Astrocyte (in vitro differentiated cells and primary cell): ENCODE data around the gene RNASEL. TPM values are rescaled to one million over a fixed set of nuclear protein-coding genes. Genes with fewer than 3 reads are reported as not detected.

Experiments used
- DNase-seq: peaks from one replicate; pipeline ENCODE4 v3.0.0-alpha.2; 2010; ENCODE audit warnings: low read depth
- FAIRE-seq: peaks from 2 replicates; lab custom pipeline; 2011; peaks lifted over from hg19 to GRCh38; lab: Jason Lieb, UNC
- H2AFZ ChIP-seq: 2 replicates; pipeline ENCODE4 v1.6.0; 2012; ENCODE audit warnings: low read depth, low read length, inconsistent platforms
- H3K27ac ChIP-seq: 2 replicates; pipeline ENCODE4 v1.5.1; 2011; ENCODE audit warnings: low read depth, low read length, inconsistent platforms
- H3K27me3 ChIP-seq: 2 replicates; pipeline ENCODE4 v1.6.0; 2011; ENCODE audit warnings: low read length, inconsistent platforms; ENCODE audit not compliant: insufficient read depth
- H3K36me3 ChIP-seq: 2 replicates; pipeline ENCODE4 v1.5.1; 2011; ENCODE audit warnings: low read length, inconsistent platforms; ENCODE audit not compliant: insufficient read depth
- H3K4me1 ChIP-seq: 2 replicates; pipeline ENCODE4 v1.5.1; 2011; ENCODE audit warnings: low read length, inconsistent platforms; ENCODE audit not compliant: insufficient read depth
- H3K4me2 ChIP-seq: 2 replicates; pipeline ENCODE4 v1.6.0; 2012; ENCODE audit warnings: low read length, inconsistent platforms
- H3K4me3 ChIP-seq: 2 replicates; pipeline ENCODE4 v1.5.1; 2011; ENCODE audit warnings: low read depth, mild to moderate bottlenecking, low read length, inconsistent platforms; ENCODE audit not compliant: insufficient read depth
- H3K79me2 ChIP-seq: 2 replicates; pipeline ENCODE4 v1.6.0; 2012; ENCODE audit warnings: mild to moderate bottlenecking, low read length, inconsistent platforms; ENCODE audit not compliant: insufficient read depth
- H3K9ac ChIP-seq: 2 replicates; pipeline ENCODE4 v1.6.0; 2012; ENCODE audit warnings: mild to moderate bottlenecking, low read length, inconsistent platforms
- H3K9me3 ChIP-seq: 2 replicates; pipeline ENCODE4 v1.5.1; 2012; ENCODE audit warnings: low read depth, mild to moderate bottlenecking, low read length, inconsistent platforms; ENCODE audit not compliant: insufficient read depth
- H4K20me1 ChIP-seq: 2 replicates; pipeline ENCODE4 v1.6.0; 2012; ENCODE audit warnings: low read length, inconsistent platforms; ENCODE audit not compliant: insufficient read depth
- H3K27ac Mint-ChIP-seq: one replicate; pipeline ENCODE4 v1.8.0; 2021; ENCODE audit warnings: mild to moderate bottlenecking, mixed read lengths; ENCODE audit not compliant: unreplicated experiment
- H3K27me3 Mint-ChIP-seq: one replicate; pipeline ENCODE4 v1.8.0; 2021; ENCODE audit warnings: low read depth, mixed read lengths; ENCODE audit not compliant: unreplicated experiment
- H3K36me3 Mint-ChIP-seq: one replicate; pipeline ENCODE4 v1.8.0; 2021; ENCODE audit warnings: low read depth, mixed read lengths; ENCODE audit not compliant: unreplicated experiment
- H3K4me1 Mint-ChIP-seq: one replicate; pipeline ENCODE4 v1.8.0; 2021; ENCODE audit warnings: low read depth, mixed read lengths; ENCODE audit not compliant: unreplicated experiment
- H3K4me3 Mint-ChIP-seq: one replicate; pipeline ENCODE4 v1.8.0; 2021; ENCODE audit warnings: mild to moderate bottlenecking, moderate library complexity, mixed read lengths; ENCODE audit not compliant: unreplicated experiment
- H3K9me3 Mint-ChIP-seq: one replicate; pipeline ENCODE4 v1.8.0; 2021; ENCODE audit warnings: mild to moderate bottlenecking, mixed read lengths; ENCODE audit not compliant: unreplicated experiment
- EZH2 ChIP-seq: IDR thresholded peaks from 2 replicates; pipeline ENCODE4 v1.6.1; 2012; ENCODE audit warnings: mild to moderate bottlenecking, low read length, inconsistent platforms; ENCODE audit not compliant: insufficient read depth
- total RNA-seq: library from RNA; stranded (reverse); gene quantifications from 2 replicates; pipeline ENCODE4 v1.2.1, GENCODE V29; 2021
- TF ChIP-seq, protein P1 (sequence below): IDR thresholded peaks from 2 replicates; pipeline ENCODE4 v1.5.1; 2011; ENCODE audit warnings: low read depth, mild to moderate bottlenecking, inconsistent platforms, low read length, moderate library complexity; ENCODE audit not compliant: insufficient read depth

RNASEL gene
- total RNA-seq, 1 donor from 2014 or later, result 1.8 TPM

DNA sequence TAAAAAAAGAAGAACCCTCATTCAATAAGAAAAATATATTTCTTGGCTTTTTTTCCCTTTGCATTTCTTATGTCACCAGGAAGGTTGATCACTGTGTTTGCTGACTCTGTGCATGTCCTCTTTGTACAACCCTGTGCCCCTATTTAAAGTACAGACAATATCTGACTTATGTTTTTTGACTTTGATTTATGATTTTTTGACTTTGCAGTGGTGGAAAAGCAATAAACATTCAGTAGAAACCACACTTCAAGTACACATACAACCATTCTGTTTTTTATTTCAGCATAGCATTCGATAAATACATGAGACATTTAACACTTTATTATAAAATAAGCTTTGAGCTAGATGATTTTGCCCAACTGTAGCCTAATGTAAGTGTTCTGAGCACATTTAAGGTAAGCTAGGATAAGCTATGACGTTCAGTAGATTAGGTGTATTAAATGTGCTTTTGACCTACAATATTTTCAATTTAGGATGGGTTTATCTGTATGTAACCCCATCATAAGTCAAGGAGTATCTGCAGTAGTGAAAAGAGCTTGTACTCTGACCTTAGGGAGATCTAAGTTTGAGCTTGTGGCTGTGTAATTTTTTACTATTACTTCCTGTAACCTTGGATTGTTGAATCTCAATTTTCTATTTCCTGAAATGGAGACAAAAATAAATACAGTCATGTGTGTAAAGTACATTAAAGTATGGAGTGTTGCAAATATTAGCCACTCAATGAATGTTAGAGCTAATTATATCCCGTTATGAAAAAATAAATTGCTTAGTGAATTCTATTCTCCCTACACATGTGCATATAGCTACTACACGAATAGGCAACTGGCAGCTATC lies 1.2 kb downstream of the RNASEL start:
- H3K9me3 ChIP-seq, result no peaks in the 10 kb centered on the region
- H3K4me1 ChIP-seq, result no peaks in the 10 kb centered on the region
- peak overlapping the region; percentile 91 for H3K4me2 ChIP-seq
- DNase-seq (no peak), FAIRE-seq (no peak)
- peak overlapping the region; percentile 84 for H3K9ac ChIP-seq
- no peak overlapping the region for H3K27ac ChIP-seq
- no peaks in the 10 kb centered on the region for H3K79me2 ChIP-seq
- Mint-ChIP-seq H3K9me3 (no peaks in the 10 kb centered on the region), H3K4me1 (peaks cover 5% of the 10 kb centered on the region), H3K27me3 (no peaks in the 10 kb centered on the region), H3K27ac (no peak overlapping the region), H3K36me3 (peaks cover 5% of the 10 kb centered on the region), H3K4me3 (peak overlapping the region; percentile 87)
- H2AFZ ChIP-seq, result no peak overlapping the region
- no peak for TF ChIP-seq EZH2
- H4K20me1 ChIP-seq, result no peaks in the 10 kb centered on the region
- no peaks in the 10 kb centered on the region for H3K36me3 ChIP-seq
- H3K4me3 ChIP-seq, result peak overlapping the region; percentile 90
- H3K27me3 ChIP-seq, result no peaks in the 10 kb centered on the region

DNA sequence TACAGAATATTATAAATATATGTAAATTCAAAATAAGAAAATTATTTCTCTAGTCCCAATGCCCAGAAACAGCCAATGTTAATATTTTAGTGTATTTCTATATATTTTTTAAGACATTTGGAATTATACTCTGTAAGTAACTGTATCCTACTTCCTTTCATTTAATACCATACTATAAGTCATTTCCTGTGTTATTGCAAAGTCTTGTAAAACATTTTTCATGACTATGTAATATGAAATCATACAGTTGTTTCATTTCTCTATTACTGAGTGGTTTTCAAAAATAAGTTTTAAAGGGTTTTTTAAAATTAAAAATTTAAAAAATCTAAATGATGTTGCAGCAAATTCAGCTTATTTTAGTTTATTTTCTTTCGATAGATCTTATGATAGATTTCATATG lies 2.0 kb downstream of the RNASEL start:
- no peaks in the 10 kb centered on the region for H3K36me3 ChIP-seq
- H3K27ac ChIP-seq, result no peak overlapping the region
- DNase-seq (no peak), FAIRE-seq (no peak)
- H3K27me3 ChIP-seq, result no peaks in the 10 kb centered on the region
- no peaks in the 10 kb centered on the region for H3K9me3 ChIP-seq
- Mint-ChIP-seq H3K36me3 (peaks cover 5% of the 10 kb centered on the region), H3K9me3 (no peaks in the 10 kb centered on the region), H3K27me3 (no peaks in the 10 kb centered on the region), H3K4me3 (no peak overlapping the region), H3K4me1 (peaks cover 5% of the 10 kb centered on the region), H3K27ac (no peak overlapping the region)
- no peak for TF ChIP-seq EZH2
- TF ChIP-seq, protein P1, sequence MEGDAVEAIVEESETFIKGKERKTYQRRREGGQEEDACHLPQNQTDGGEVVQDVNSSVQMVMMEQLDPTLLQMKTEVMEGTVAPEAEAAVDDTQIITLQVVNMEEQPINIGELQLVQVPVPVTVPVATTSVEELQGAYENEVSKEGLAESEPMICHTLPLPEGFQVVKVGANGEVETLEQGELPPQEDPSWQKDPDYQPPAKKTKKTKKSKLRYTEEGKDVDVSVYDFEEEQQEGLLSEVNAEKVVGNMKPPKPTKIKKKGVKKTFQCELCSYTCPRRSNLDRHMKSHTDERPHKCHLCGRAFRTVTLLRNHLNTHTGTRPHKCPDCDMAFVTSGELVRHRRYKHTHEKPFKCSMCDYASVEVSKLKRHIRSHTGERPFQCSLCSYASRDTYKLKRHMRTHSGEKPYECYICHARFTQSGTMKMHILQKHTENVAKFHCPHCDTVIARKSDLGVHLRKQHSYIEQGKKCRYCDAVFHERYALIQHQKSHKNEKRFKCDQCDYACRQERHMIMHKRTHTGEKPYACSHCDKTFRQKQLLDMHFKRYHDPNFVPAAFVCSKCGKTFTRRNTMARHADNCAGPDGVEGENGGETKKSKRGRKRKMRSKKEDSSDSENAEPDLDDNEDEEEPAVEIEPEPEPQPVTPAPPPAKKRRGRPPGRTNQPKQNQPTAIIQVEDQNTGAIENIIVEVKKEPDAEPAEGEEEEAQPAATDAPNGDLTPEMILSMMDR, result no peak
- H3K4me2 ChIP-seq, result no peak overlapping the region
- H3K79me2 ChIP-seq, result no peaks in the 10 kb centered on the region
- no peaks in the 10 kb centered on the region for H4K20me1 ChIP-seq
- no peak overlapping the region for H3K4me3 ChIP-seq
- no peak overlapping the region for H3K9ac ChIP-seq
- H2AFZ ChIP-seq, result no peak overlapping the region
- H3K4me1 ChIP-seq, result no peaks in the 10 kb centered on the region

DNA sequence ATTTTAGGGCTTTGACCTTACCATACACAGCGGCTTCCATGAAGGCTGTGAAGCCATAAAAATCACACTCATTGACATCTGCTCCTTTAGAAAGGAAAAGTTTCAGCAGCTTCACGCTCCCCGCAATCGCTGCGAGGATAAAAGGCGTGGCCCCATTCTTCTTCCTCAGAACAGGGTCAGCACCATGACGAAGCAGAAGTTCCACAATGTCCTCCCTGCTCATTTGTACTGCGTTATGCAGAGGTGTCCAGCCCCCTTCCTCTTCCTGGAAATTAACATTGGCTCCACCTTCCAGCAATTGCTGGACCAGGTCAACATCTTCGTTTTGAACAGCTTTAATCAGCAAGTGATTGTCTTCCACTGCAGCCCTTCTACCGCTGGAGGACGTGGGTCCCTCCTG lies 2.7 kb downstream of the RNASEL start:
- no peaks in the 10 kb centered on the region for H3K4me1 ChIP-seq
- no peak for FAIRE-seq
- Mint-ChIP-seq H3K27me3 (no peaks in the 10 kb centered on the region), H3K36me3 (peaks cover 5% of the 10 kb centered on the region), H3K9me3 (no peaks in the 10 kb centered on the region), H3K4me1 (peaks cover 5% of the 10 kb centered on the region), H3K4me3 (no peak overlapping the region), H3K27ac (no peak overlapping the region)
- no peak overlapping the region for H3K4me3 ChIP-seq
- DNase-seq, result no peak
- H2AFZ ChIP-seq, result no peak overlapping the region
- no peak overlapping the region for H3K4me2 ChIP-seq
- H3K27ac ChIP-seq, result no peak overlapping the region
- no peaks in the 10 kb centered on the region for H3K9me3 ChIP-seq
- H3K79me2 ChIP-seq, result no peaks in the 10 kb centered on the region
- no peaks in the 10 kb centered on the region for H4K20me1 ChIP-seq
- TF ChIP-seq EZH2, result no peak
- TF ChIP-seq, protein P1, result no peak
- no peaks in the 10 kb centered on the region for H3K36me3 ChIP-seq
- H3K27me3 ChIP-seq, result no peaks in the 10 kb centered on the region
- H3K9ac ChIP-seq, result no peak overlapping the region
